ENCODE measurements around the gene USF3.
A peak's percentile ranks its signal among the peaks of the same experiment; 100 is the strongest.

Gene USF3, protein sequence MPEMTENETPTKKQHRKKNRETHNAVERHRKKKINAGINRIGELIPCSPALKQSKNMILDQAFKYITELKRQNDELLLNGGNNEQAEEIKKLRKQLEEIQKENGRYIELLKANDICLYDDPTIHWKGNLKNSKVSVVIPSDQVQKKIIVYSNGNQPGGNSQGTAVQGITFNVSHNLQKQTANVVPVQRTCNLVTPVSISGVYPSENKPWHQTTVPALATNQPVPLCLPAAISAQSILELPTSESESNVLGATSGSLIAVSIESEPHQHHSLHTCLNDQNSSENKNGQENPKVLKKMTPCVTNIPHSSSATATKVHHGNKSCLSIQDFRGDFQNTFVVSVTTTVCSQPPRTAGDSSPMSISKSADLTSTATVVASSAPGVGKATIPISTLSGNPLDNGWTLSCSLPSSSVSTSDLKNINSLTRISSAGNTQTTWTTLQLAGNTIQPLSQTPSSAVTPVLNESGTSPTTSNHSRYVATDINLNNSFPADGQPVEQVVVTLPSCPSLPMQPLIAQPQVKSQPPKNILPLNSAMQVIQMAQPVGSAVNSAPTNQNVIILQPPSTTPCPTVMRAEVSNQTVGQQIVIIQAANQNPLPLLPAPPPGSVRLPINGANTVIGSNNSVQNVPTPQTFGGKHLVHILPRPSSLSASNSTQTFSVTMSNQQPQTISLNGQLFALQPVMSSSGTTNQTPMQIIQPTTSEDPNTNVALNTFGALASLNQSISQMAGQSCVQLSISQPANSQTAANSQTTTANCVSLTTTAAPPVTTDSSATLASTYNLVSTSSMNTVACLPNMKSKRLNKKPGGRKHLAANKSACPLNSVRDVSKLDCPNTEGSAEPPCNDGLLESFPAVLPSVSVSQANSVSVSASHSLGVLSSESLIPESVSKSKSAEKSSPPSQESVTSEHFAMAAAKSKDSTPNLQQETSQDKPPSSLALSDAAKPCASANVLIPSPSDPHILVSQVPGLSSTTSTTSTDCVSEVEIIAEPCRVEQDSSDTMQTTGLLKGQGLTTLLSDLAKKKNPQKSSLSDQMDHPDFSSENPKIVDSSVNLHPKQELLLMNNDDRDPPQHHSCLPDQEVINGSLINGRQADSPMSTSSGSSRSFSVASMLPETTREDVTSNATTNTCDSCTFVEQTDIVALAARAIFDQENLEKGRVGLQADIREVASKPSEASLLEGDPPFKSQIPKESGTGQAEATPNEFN (N-terminal part only)

DNA sequence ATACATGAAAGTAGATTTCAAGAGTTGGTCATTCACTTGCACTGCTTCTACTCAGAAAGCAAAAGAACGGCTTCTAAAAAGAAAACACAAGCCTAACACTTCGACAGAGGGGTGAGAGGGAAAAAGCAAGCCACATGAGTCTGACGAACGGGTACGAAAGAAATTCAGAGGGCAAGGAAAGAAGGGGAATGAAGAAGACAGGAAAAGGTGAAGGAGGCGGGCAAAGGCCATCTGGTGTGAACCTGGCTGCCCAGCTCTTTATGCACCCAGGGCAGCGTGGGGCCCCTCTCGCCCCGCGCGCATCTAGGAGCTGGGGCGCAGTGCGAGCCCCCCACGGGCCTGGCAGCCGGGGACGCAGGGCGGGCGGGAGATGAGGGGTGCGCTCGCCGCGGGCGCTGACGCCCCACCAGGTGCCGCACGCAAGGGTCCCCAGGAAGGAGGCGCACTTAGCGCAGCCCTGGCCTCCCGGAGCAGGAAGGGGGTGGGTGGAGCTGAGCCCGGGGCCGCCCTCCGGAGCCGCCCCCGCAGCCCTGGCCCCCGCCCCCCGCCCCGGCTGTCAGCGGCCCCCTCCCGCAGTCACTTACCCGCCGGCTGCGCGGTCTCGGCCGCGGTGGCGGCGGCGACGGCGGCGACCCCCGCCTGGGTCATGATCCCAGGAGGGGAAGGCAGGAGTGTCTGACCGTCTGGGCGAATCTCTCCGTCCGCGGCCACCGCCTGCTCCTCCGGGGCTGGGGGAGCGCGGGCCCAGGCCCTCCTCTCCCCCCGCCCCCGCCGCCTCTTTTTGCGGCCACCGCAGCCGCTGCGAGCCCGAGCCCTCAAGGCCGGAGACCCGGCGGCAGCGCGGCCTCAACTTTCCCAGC lies at the start of gene USF3:
TSS of gene USF3 (minus strand) at position 857 of the 860 bp plus-strand sequence. CDS start 21,764 bp downstream, outside the sequence.
- no peak for DNase-seq (ENCODE audit: low read depth, low spot score)

DNA sequence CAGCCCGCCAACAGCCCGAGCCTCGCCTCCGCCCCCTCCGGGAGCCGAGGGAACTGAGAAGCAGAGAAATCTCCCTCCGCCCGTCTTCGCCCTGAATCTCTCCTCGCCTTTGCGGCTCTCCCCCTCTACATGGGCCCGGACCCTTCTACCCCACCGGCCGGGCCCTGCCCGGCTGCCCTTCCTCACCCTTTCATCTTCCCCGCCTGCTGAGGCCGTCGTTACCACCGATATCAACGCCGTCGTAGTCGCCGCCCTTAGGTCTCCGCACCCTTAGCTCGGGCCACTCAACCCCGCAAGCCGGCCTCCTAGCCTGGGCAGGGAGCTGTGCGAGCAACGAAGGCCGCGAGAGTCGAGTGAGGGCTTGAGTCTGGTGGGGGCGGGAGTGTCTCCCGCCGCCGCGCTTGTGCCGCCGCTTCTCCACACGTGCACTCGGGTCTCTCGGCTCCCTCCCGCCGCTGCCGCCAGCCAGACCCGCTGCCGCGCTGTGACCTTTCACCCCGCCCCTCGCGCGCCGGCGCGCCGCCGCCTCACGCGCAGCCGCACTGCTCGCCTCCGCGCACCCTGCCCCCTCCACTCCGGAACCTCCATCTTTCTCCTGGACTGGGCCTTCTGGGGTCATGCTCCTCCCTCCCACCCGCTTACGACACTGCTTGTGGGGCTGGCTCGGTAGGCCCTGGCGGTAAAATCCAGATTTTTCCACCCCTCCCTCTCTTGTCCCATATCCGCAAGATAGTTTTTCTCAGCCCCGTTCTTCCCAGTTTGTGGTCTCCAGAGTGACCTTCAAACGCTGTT lies 49.5 kb upstream of the USF3 start, which contains the start of gene NAA50:
TSS of gene NAA50 (minus strand) at position 494 of the 792 bp plus-strand sequence. CDS start at position 194, 300 bp downstream.
- DNase-seq (ENCODE audit: low read depth, low spot score): peak; percentile 75

DNA sequence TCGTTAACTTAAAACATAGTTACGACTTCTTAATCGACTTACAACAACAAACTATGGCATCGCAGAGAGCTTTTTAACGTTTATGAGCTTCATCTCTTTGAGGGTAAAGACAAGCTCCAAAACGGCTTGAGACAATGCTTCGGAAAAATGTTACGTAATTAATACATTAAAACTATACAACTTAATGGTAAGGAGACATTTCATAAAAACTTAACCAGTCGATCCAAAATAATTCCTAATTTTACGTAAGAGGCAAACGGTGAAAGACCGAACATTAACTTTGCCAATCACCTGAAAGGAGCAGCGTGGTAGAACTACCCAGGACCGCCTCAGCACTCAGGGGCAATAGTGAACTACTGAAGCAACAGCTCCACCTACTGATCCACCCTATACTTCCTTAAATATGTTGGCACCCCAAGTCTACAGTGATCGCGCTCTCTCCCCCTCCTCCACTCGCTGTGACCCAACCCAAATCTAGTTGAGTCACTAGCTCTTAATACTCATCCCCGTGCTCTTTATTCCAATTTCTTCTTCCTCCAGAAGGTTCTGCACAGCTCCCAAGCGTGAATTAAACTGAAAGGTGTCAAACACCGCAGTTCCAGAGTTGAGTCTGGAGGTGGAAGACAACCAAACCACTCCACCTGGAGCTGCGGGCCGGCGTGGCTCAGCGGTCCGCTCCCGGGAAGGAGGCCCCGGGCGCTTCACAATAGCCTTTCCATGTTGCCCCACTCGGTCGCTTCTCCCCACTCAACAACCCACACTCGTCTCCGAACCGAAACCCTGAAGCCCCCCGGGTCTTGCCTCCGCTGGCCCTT lies 48.7 kb upstream of the USF3 start:
- peak; percentile 68 for DNase-seq (ENCODE audit: low read depth, low spot score)

DNA sequence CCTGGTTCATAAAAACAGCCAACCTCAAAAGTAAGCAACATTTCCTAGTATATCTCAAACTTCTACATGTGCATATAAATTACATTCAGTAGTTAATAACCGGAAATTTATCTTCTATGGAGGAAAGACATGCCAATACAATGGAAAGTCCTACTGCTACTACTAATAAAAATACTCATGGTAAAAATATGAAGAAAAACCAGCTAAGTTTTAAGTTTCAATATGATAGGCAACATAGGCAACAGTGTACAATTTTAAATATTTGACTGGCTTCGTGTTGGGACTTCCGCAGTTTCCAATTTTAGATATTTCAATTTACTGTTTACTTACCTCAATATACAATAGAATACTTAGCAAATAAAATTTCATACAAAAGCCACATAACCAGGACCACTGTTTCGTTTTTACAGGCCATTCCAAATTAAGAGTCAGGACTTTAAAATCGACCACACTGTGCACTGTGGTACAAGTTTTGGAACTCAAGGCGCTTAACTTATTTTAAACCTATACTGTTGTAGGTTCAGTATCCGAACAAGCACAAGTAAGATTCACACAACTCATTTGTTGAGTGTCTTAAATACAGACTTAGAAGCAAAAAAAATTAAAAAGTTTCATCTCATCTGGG lies 46.7 kb upstream of the USF3 start:
- no peak for DNase-seq (ENCODE audit: low read depth, low spot score)

DNA sequence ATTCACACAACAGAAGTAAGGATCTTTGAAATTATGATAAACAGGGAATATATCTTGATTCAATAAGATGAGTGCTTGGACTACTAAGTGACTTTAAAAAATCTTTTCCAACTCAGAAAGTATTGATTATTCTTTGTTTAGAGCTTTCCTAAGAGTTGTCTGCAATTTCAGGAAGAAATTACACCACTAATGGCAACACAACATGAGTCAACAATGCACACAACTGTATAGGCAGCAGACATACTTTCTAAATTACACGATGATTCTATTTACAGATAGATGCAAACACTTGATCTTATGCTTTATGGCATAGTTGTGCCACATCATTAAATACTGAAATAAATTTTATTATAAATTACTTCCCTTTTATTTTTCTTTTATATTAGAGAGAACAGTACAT lies 45.2 kb upstream of the USF3 start:
- DNase-seq (ENCODE audit: low read depth, low spot score): no peak

DNA sequence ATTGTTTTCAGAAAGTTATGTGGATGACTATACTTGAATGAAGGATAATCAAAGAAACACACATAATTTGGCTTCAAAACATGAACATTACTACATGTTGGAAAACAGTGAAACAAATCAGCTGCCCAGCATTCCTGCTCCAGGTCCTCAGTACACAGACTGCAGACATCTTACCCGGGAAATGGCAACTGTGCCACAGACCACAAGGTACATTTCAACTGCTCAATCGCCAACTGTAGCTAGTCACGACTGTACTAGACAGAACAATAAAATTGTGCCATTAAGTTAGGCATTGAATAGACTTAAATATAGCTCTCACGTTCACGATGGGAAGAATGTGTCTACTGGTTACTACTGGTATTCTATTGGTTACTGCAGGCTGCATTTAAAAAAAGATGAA lies 44.6 kb upstream of the USF3 start:
- DNase-seq (ENCODE audit: low read depth, low spot score): no peak

DNA sequence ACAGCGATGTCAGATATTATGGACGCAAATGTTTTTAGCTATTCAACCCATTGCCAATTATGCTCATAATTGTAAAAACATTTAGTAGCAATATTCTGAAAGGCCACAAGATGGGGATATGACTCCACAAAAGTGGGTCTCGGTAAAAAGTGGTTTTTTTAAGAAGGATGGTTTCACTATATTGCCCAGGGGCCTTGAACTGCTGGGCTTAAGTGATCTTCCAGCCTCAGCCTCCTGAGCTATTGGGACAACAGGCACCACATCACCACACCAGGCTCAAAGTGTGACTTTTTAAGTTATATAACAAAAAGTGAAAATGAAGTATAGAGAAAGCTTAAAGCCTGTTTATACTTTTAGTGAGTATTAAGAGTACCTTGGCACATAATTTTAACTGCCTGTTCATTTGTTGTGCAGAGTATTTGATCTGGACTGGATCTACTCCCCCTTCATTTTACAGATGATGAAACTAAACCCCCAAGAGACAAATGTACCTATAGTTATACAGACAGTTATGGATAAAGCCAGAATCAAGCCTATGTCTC lies 40.2 kb upstream of the USF3 start:
- peak; percentile 55 for DNase-seq (ENCODE audit: low read depth, low spot score)

DNA sequence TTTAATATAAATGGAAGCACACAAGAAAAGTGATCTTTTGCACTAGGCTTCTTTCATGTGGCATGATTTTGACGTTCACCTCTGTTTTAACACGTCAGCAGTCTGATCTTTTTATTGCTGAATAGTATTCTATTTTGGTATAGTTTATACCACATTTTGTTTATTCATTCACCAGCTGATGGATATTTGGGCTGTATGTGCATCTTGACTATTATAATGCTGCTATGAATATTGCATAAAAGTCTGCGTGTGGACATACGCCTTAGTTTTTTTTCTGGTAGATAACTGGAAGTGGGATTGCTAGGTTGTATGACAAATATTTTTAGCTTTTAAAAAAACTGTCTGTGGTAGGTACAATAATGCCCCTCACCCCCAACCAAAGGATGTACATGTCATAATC lies 35.3 kb upstream of the USF3 start:
- no peak for DNase-seq (ENCODE audit: low read depth, low spot score)

DNA sequence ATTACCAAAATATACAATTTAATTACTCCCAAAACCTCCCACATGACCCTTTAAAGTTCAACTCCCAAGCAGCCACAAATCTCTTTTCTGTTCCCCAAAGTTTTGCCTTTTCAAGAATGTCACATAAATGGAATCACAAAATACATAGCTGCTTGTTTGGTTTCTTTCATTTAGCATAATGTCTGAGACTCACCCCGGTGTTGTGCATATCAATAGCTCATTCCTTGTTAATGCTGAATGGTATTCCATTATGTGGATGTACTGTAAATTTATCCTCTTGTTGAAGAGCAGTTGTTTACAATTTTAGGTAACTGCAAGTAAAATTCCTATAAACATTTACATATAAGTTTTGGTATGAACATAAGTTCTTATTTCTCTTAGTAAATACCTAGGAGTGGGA lies 34.1 kb upstream of the USF3 start:
- DNase-seq (ENCODE audit: low read depth, low spot score): no peak

DNA sequence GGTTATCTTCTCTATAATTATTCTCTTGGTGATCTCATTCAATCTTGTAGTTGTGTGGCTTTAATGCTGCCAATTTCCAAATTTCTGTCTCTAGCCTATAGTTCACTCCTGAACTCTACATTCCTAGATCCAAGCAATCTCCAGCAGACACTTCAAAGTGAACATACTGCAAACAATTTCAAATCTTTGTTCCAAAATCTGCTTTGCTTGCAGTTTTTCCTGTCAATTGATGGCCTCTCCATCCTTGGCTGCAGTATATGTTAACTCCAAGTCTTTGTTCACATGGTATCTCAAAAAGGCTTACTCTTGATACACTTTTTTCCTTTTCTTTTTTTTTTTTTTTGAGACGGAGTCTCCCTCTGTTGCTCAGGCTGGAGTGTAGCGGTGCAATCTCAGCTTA lies 32.2 kb upstream of the USF3 start:
- no peak for DNase-seq (ENCODE audit: low read depth, low spot score)

DNA sequence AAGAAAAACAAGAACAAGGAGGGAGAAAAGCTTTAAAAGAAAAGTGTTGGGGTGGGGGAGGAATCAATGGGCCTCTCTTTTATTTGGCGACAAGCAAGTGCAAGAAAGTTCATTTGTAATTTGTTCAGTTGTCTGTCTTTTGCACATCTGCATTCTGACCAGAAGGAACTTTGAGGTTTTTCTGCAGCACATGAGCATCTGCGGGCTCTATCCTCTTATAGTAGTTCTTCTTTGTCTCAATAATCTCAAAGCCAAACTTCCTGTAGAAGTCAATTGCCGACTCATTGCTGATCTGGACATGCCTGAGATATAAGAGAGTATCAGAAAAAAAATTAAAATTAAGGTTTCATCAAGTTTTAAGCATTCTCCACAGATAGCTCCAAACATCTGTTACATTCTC lies 25.2 kb upstream of the USF3 start:
- no peak for DNase-seq (ENCODE audit: low read depth, low spot score)

DNA sequence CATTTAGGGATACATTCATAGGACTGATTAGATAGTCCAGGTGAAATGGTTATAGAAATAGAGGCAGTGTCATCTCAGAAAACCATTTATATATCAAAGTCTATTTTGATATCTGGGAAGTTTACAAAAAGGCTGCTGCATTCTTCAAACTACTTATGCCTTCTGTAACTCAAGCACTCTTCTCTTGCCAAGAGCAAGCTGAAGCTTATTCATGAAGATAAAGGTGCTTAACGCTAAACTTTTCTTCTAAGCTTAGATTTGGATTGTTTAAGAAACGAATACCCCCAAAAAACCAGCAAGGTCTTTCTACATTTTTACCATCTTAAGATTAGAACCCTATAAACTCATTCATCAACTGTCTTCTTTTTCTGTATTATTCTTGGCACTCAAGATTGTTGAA lies 23.3 kb upstream of the USF3 start:
- no peak for DNase-seq (ENCODE audit: low read depth, low spot score)

DNA sequence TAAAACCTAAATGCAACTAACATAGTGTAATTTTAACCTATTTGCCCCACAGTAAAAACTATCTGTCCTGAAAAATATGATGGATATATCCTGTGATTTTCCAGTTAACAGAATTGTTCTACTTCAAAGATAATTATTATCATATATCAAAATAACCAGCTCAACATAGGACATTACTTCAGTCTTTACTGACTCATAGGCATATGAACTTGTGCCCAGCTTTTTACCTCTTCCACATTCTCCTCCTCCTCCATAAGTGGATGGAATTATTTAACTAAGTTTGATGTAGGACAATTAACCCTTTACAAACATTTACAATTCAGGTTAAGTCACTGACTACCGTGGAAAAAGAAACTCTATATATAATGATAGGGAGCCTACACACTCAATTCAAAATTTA lies 22.9 kb upstream of the USF3 start:
- no peak for DNase-seq (ENCODE audit: low read depth, low spot score)

DNA sequence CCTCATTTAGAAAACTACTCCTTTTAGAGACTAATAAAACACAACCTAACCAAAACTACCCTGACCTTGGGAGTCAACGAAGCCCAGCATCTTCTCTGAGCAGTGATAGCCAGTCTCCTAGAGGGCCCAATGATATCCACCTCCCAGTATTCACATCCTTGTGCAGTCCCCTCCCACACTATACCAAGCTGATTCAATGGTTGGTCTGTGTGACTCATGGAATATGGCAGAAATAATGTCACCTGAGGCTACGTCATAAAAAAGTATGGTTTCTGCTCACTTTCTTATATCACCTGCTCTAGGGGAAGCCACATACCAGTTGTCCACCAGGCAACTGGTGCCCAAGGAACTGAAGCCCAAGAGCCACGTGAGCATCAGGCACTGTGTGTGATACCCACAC lies 21.4 kb upstream of the USF3 start:
- no peak for DNase-seq (ENCODE audit: low read depth, low spot score)

DNA sequence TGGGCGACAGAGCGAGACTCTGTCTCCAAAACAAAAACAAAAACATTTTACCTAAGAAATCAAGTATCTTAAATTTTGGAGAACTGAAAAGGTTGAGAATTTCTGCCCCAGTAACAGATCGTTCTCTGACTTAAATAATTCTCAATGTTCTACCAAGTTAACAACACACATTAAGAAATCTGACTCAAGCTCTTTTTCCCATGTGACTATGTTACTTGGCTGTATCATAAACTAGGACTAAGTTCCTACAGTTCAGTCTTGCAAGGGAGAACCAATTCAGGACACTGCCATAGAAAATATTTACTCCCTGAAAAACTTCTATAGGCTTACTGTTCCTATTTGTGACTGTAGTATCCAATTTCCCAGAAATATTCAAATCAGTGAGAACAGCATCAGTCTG lies 20.9 kb upstream of the USF3 start:
- no peak for DNase-seq (ENCODE audit: low read depth, low spot score)

DNA sequence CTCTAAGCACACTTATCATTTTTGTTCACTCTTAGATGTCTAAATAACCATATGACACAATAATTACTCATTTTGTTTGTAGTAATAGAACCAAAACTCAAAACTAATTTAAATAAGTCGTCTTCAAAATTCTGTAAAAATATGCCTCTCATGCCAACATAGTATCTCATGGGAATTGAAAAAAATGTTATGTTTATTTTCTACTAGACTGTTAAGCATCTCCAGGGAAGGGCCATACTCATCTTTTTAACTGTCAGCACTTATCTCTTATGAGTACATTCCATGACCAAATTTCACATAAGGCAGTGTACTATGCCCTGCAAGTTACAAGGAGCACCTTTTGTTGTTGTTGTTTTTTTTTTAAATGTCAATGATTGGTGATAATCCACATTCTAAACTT lies 18.3 kb upstream of the USF3 start:
- no peak for DNase-seq (ENCODE audit: low read depth, low spot score)

DNA sequence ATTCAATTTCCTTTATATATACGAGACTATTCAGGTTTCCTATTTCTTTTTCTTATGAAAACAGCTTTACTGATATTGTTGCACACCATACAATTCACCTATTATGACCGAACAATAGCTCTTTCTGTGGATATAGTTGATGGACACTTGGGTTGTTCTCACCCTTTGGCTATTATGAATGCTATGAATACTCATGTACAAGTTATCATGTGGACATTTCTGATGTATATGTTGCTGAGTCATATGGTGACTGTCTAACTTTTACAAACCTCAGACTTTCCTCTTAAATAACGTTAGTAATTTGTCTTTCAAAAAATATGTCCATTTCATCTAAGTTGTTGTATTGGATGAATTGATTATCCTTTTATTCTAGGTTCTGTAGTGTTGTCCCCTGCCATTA lies 15.7 kb upstream of the USF3 start:
- no peak for DNase-seq (ENCODE audit: low read depth, low spot score)

DNA sequence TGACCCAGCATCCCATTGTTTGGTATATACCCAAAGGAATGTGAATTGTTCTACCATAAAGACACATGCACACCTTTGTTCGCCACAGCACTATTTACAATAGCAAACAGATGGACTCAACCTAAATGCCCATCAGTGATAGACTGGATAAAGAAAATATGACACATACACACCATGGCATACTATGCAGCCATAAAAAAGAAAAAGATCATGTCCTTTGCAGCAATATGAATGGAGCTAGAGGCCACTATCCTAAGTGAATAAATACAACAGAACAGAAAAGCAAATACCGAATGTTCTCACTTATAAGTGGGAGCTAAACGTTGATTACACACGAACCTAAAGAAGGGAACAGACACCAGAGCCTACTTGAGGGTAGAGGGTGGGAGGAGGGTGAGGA lies 11.4 kb upstream of the USF3 start:
- no peak for DNase-seq (ENCODE audit: low read depth, low spot score)

DNA sequence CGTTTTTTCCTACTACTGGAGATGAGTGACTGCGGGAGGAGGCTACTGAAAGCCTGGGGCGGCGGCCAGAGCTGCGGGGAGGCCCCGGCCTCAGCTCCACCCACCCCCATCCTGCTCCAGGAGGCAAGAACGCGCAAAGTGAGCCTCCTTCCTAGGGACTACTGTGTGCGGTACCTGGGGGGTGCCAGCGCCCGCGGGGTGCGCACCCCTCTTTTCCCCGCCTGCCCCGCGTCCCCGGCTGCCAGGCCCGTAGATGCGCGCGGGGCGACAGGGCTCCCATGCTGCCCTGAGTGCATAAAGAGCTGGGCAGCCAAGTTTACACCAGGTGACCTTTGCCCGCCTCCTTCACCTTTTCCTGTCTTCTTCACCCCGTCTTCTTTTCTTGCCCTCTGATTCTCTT lies 2.5 kb upstream of the USF3 start:
- DNase-seq (ENCODE audit: low read depth, low spot score): no peak

Data from smooth muscle cell of the brain vasculature (primary cell).